Colonic mucosa (tissue), 4 donors: Measurements from ENCODE around the gene ZC3H4. TPM values are rescaled to one million over a fixed set of nuclear protein-coding genes. Genes with fewer than 3 reads are reported as not detected.

Experiments
- DNase-seq: peaks from one replicate; pipeline ENCODE4 v3.0.0-alpha.2; 2020
- H3K27ac ChIP-seq: fragments of 200-600 bp; one replicate; pipeline ENCODE4 v1.8.0; 2021
- H3K27me3 ChIP-seq: fragments of 200-600 bp; one replicate; pipeline ENCODE4 v1.8.0; 2021
- H3K36me3 ChIP-seq: fragments of 200-600 bp; one replicate; pipeline ENCODE4 v1.8.0; 2021
- H3K4me1 ChIP-seq: fragments of 200-600 bp; one replicate; pipeline ENCODE4 v1.8.0; 2021; ENCODE audit warnings: mild to moderate bottlenecking
- H3K4me3 ChIP-seq: fragments of 200-600 bp; one replicate; pipeline ENCODE4 v1.8.0; 2021
- H3K9ac ChIP-seq, 2 donors: one replicate each; pipeline ENCODE4 v1.7.0; 2013; ENCODE audit warnings: control low read depth in 2 of 2, low read depth in 2 of 2, low read length in 2 of 2
- H3K9me3 ChIP-seq: fragments of 200-600 bp; one replicate; pipeline ENCODE4 v1.8.0; 2021
- CTCF ChIP-seq: fragments of 200-600 bp; IDR thresholded peaks from one replicate; pipeline ENCODE4 v1.8.0; 2022; ENCODE audit warnings: antibody characterized with exemption, mild to moderate bottlenecking
- intact Hi-C: fragments of 100-400 bp; cut with DNase I; formaldehyde crosslinking; loops from one replicate; pipeline ENCODE4 v1.14.1; 2022
- total RNA-seq, 2 donors: library from RNA; stranded (reverse); fragmentation: NEBNext Ultra II Directional in 1 of 2; extraction: Animal tissue kit (Norgen Biotek cat#: 25700) in 1 of 2; gene quantifications; one replicate each; pipeline ENCODE4 v1.2.1, GENCODE V29; 2021
- donor health status: healthy.
- donor health status: DM: no; HTN: no; CAD: no.
- donor health status: DM: no; HTN: no; CAD: no.

Gene ZC3H4
- total RNA-seq, 2 donors from 2014 or later = 27.2 to 62.2 TPM

DNA sequence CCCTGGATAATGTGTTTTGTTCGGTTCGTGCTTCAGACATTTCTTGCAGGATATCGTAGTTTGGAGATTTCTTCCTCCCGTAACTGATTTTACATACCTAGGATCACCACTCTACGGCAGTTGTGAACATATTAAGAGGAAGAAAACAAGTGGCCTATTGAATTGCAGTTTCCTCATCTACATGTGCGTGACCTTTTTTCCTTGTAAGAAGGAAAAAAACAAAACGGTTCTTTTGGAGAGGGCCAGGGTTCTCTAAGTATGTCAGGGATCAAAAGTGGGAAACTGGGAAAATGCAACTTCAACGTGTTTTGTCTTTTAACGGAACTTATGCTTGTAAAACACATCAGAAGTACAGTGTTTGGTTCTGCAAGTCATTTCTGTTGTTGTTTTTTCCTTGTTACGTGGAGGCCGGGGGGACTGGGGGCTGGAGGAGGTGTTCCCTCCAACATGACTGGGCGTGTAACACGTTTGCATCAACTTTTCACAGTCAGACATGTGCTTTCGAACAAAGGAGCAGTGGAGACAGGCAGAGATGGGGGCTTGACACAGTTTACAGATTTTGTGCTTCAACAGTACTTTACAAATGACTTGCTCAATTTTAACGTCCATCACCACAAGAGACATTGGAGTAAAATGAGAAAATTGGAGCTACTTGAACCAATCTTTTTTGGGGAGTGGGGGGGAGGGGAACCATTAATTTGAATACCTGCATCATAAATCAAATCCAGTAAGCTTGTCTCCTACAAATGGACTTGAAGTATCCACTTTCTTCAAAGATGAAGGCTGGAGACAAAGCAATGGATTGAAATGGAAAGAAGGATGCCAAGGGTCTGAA, 3.8 kb downstream of the ZC3H4 start:
- H3K27ac ChIP-seq = peak overlapping the region; percentile 100
- H3K4me3 ChIP-seq = peak overlapping the region; percentile 81
- DNase-seq = peak; percentile 58
- H3K27me3 ChIP-seq = no peaks in the 10 kb centered on the region
- H3K9ac ChIP-seq = peak overlapping the region in 1 of 2 donors; percentile 100
- no peaks in the 10 kb centered on the region for H3K9me3 ChIP-seq
- H3K4me1 ChIP-seq = peaks cover 21% of the 10 kb centered on the region
- intact Hi-C loops = no loop called here
- TF ChIP-seq CTCF = no peak
- no peaks in the 10 kb centered on the region for H3K36me3 ChIP-seq

DNA sequence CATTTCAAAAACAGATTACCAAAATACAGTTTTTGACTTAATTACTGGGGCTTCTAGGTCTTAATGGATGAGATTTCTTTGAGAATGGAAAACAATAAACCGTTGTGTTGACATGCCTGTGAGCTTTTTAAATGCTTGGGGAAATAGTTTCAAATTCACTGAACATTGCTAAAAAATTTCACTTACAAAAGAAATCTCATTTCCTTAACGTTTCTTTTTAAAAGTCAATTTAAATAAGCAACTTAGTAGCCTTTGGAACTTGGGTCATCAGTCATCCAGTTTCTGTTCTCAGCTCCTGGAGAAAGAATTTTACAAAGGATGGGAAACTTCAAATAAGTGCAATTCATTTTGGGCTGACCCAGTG, 4.4 kb downstream of the ZC3H4 start:
- no peaks in the 10 kb centered on the region for H3K27me3 ChIP-seq
- H3K9me3 ChIP-seq = no peaks in the 10 kb centered on the region
- no peaks in the 10 kb centered on the region for H3K36me3 ChIP-seq
- intact Hi-C loops = no loop called here
- no peak for DNase-seq
- no peak overlapping the region for H3K4me3 ChIP-seq
- H3K9ac ChIP-seq = peak overlapping the region in 1 of 2 donors; percentile 100
- peaks cover 21% of the 10 kb centered on the region for H3K4me1 ChIP-seq
- H3K27ac ChIP-seq = peak overlapping the region; percentile 100
- TF ChIP-seq CTCF = no peak

DNA sequence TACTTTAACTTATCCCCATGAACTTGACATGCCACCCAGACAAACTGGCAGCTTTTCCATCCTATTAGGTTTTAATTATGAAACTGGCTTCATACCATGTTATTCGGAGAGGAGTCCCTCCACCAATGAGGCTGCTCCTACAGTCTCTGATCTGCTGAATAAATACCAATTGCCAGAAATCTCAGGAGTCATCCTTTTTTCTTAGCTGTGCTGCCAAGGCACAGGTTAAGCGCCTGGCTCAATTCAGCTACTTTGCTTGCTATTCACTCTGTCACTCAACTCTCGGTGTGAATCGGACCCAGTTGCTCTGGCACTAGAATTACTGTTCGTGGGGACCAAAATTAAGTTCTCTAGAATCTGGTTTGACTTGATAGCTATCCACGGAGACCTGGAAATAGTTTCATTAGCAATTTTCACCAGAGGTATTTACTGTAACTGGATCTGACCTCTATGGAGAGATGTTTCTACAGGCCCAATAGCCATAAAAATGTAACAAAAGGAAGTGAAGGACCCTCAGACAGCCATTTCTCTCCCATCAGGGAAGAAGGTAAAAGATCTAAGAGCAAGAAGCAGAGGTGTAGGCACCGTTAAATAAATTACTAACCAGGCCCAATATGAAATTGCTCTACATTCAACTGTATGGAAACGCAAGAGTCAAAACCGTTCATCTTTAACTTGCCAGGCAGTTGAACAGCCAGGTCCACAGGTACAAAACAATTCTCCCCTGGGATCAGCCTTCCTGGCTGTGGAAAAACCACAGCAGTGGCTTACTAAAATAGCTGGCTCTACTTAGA, 5.4 kb downstream of the ZC3H4 start:
- Histone ChIP-seq H3K4me1 (peaks cover 21% of the 10 kb centered on the region), H3K4me3 (no peak overlapping the region), H3K9me3 (no peaks in the 10 kb centered on the region), H3K27me3 (no peaks in the 10 kb centered on the region), H3K27ac (peak overlapping the region; percentile 100), H3K9ac (peak overlapping the region in 1 of 2 donors; percentile 59), H3K36me3 (no peaks in the 10 kb centered on the region)
- TF ChIP-seq CTCF = no peak
- intact Hi-C loops = no loop called here
- DNase-seq = no peak

GRCh38 chr19:47107202-47107952, 6.2 kb downstream of the ZC3H4 start:
- Histone ChIP-seq H3K4me3 (no peak overlapping the region), H3K9ac (peak overlapping the region in 1 of 2 donors; percentile 56), H3K4me1 (peaks cover 21% of the 10 kb centered on the region), H3K9me3 (no peaks in the 10 kb centered on the region), H3K27ac (peak overlapping the region; percentile 100), H3K27me3 (no peaks in the 10 kb centered on the region), H3K36me3 (no peaks in the 10 kb centered on the region)
- intact Hi-C loops = no loop called here
- no peak for TF ChIP-seq CTCF
- DNase-seq = peak; percentile 62

GRCh38 chr19:47106821-47107201, 6.8 kb downstream of the ZC3H4 start:
- DNase-seq = no peak
- Histone ChIP-seq H3K4me1 (peaks cover 21% of the 10 kb centered on the region), H3K36me3 (no peaks in the 10 kb centered on the region), H3K27me3 (no peaks in the 10 kb centered on the region), H3K9me3 (no peaks in the 10 kb centered on the region), H3K4me3 (no peak overlapping the region), H3K9ac (peak overlapping the region in 1 of 2 donors; percentile 56), H3K27ac (peak overlapping the region; percentile 100)
- TF ChIP-seq CTCF = no peak
- intact Hi-C loops = no loop called here
